TTC549 (cell line): Measurements from ENCODE around the gene PDE1C.
"Not testable (repeated sequence)": the region's sequence is repeated elsewhere in the genome, so short reads cannot be mapped to it uniquely, and the experiment has no call there.

ENCODE experiments used
- FAIRE-seq: peaks from 2 replicates; lab custom pipeline; 2012; peaks lifted over from hg19 to GRCh38; lab: Jason Lieb, UNC

The PDE1C gene

DNA sequence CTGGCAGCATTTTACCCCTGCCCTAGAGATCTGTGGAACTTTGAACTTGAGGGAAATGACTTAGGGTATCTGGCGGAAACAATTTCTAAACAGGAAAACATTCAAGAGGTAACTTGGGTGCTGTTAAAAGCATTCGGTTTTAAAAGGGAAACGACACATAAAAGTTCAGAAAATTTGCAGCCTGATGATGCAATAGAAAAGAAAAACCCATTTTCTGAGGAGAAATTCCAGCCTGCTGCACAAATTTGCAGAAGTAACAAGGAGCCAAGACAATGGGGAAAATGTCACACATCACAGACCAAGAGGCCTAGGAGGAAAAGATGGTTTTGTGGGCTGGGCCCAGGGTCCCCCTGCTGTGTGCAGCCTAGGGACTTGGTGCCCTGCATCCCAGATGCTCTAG is 236.6 kb downstream of the PDE1C start:
- FAIRE-seq, result not testable (repeated sequence)

DNA sequence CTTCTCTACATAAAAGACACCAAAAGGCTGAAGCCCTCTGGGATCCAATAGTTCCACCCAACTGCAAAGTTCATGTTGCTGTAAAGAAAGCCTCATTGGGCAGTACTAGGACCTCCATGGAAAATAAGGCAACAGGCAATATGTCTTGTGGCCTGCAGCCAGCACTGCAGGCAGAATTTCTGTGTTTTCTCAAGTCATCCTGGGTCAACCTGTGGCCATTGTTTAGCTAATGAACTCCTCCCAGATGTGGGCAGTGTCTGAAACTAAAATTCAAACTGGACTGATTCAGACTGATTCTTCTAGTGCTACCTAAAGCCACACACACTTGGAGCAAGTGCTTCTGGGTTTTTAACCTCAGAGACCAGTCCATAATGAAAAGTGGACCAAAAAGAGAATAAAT is 241.7 kb downstream of the PDE1C start:
- no peak for FAIRE-seq

GRCh38 chr7:31825576-31825975 is 244.6 kb downstream of the PDE1C start:
- FAIRE-seq, result no peak

DNA sequence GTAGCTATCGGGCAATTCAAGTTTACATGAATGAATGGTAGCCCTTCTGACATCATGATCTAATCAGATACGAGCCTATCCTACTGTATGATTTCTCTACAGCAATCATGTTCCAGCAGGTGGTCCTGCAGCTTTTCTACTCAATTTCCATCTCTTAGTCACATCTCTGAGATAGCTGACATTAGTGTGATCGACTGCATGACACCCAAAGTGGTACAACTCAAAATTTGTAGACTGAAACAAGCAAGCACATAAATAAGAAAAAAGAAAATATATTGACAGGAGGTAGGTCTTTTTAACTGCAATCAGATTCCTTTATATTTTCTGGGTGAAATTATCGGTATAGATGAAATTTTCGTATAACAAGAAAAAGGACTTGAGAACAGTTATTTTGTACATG is 251.2 kb downstream of the PDE1C start:
- FAIRE-seq, result no peak

- FAIRE-seq, result no peak
Observed at GRCh38 chr7:31816810-31817209, 253.4 kb downstream of the PDE1C start.

DNA sequence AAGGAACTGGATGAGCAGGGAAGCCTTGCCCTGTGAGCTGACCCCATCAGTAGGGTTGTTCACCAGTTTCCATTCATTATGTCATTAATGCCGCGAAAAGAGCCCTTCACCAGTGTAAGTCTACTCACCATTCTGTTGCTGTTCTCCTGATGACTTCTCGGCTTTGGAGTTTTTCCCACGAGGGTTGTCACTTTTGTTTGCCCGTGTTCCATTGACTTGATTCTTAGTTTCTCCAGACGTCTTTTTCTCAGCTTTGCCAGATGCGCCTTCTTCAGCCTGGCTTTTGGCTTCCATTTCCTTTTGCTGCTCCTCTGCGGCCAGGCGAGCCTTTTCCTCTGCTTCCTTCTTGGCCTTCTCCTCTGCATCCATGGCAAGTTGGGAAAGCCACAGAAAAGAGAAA is 254.4 kb downstream of the PDE1C start:
- no peak for FAIRE-seq

- no peak for FAIRE-seq
Observed at GRCh38 chr7:31814187-31814586, 256.0 kb downstream of the PDE1C start.

GRCh38 chr7:31811650-31812461 is 258.4 kb downstream of the PDE1C start:
- FAIRE-seq, result no peak

- FAIRE-seq, result no peak
Observed at GRCh38 chr7:31805209-31805818, 264.9 kb downstream of the PDE1C start.

DNA sequence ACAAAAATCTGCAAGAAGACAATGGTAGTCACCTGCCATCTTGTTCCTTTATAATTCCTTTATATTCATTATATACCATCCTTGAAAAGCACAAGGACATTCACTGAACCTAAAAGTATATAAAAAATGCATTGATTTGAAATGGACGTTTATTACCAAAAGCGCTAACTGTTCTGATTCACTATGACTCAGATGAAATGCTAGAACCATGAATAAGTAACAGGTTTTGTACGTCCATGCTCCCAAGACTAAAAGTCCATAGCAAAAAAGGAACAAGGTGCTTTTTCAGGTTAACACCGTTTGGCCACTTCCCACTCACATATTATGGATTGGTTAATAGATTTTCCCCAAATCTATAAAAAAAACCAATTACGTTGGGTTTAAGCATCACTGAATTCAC is 273.8 kb downstream of the PDE1C start:
- FAIRE-seq, result no peak

- FAIRE-seq, result no peak
Observed at GRCh38 chr7:31794851-31795344, 275.3 kb downstream of the PDE1C start.

DNA sequence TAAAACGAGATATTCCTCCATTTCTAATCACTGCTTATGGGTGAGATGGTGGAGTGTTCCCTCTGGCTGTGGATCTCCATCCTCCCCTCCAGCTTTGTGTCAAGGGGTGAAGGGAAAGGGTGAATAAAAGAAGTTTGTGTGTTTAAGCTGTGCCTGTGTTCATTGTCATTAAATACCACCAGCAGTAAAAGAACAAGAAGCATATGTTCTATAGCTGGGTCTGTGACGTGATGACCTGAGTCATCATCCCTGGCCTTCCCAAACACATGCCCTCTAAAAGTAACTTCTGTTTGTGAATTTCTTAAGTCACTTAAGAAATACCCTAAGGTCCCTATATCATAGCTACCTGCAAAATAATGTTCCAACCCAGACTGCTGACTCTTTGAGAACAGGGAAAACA is 278.3 kb downstream of the PDE1C start:
- FAIRE-seq, result no peak

DNA sequence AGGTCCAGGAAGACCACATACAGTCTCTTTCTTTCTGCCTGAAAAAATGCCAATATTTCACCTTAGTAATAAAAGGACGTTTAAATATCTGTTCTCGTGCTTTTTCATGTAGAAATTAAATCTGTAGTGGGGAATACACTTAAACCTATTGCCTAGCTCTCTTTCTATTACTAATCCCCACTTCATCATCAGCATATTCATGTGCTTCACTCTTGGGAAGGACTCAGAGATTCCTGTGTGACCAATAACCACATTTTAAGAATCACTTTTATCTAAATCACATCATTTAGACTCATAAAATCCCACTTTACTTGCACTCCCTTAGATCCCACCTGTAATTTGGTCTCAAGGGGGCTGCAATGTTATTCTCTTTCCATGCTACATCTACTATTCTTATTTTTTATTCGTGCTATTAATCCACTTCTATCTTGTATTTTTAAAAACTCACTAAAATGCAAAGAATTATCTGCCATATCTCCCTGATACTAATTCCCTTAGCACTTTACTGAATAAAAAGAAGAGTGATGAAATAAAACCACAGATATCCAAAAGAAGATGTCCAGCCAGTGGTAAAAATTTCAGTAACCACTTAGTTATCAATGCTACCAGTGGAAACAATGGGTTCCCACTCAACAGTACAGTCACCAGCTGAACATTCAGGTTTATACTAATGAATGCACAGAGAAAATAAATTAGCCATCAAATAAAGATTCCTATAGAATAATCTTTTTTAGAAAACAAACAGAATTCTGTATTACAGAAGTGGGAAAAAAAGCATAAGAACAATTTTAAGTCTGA is 281.1 kb downstream of the PDE1C start:
- FAIRE-seq, result no peak

GRCh38 chr7:31788445-31788844 is 281.8 kb downstream of the PDE1C start:
- FAIRE-seq, result no peak

DNA sequence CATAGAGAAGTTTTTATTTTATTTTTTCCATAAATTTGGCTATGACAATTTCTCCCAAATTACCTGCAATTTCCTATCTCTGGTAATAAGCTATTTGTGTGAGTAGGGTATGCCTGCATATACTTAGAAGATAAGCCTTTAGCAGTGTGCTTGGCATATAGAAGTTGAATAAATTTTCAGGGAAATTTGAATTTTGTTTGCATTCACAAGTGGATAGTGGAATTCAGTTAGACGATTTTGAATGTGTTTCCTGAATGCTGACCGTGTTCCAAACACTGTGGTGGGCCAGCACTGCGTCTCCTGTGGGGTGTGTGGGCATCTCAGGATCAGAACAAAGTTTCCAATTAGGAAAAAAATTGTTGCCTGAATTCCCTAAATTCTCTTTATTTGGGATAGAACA is 283.9 kb downstream of the PDE1C start:
- no peak for FAIRE-seq

GRCh38 chr7:31785101-31785500 is 285.1 kb downstream of the PDE1C start:
- FAIRE-seq, result no peak

- FAIRE-seq, result no peak
Observed at GRCh38 chr7:31783221-31783620, 287.0 kb downstream of the PDE1C start.

DNA sequence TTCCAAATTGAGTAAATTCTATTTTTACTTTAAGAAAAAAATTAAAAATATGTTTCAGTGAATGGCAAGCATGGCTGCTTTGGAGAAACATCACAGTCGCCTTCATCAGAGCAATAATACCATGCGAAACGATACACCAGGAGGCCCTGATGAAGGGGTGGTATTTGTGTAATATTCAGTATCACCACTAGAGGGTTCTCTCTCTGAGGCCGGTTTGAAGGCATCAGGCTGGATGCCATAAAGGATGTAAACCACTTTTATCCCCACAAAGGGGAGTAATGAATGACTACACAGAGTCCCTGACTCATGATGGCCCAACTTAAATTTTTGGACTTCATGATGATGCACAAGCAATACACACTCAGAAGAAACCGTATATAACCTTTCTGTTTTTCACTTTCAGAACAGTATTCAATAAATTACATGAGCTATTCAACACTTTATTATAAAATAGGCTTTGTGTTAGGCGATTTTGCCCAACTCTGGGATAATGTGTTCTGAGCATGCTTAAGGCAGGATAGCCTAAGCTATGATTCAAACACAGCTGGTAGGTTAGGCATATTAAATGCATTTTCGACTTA is 287.7 kb downstream of the PDE1C start:
- no peak for FAIRE-seq

GRCh38 chr7:31778296-31778695 is 291.9 kb downstream of the PDE1C start:
- FAIRE-seq, result no peak

DNA sequence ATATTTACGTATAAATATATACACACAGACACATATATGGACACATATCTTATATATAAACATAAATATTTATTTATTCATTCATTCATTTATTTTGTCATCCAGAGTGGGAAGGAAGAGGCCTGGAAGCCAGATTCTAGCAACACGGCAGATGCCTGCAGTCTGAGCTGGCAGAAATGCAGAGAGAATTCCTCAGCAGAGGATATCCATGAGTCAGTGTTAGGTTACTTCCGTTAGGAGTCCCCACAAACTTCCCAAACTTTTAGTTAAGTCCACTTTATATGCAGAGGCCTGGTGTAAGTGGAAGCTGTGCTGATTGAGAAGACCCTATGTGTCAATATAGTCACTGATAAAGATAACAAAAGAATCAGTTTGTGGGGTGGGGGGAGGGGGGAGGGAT is 293.6 kb downstream of the PDE1C start:
- FAIRE-seq, result no peak

DNA sequence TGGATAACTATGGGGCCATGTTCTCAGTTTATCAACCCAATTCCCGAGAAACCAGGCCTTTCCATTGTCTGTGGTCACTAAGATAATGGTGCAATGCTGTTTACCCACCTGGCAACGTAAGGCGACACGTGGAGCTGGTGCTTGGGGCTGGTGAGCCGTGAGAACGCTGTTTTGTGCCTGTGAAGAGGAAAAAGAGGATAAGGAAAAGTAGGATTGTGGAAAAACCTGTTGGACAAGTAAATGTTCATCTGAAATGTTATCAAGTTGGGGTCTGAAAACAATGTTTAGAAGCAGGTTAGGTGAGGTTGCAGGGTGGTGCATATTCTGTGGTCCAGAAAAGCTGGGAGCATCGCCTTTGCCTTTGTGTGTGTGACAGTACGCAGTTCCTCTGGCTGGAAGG is 294.7 kb downstream of the PDE1C start:
- FAIRE-seq, result no peak

GRCh38 chr7:31772211-31772610 is 298.0 kb downstream of the PDE1C start:
- no peak for FAIRE-seq
